ENCODE measurements around the gene MICALL2.

The MICALL2 gene

GRCh38 chr7:1480670-1481069, 21.4 kb upstream of the MICALL2 start:
- TF ChIP-seq CTCF (IDR thresholded peaks at IDR 0.05; ENCODE audit: low read depth, low read length, missing control alignments) = no peak
- H3K4me3 ChIP-seq (ENCODE audit: low read depth, low read length) = no peak overlapping the region
- in situ Hi-C loops (cut with HindIII; ENCODE audit: low sequenced_read_pairs) = no loop called here
- no peak for DNase-seq (ENCODE audit: low read depth)

GRCh38 chr7:1479287-1479686, 20.0 kb upstream of the MICALL2 start:
- no peak for DNase-seq (ENCODE audit: low read depth)
- in situ Hi-C loops (cut with HindIII; ENCODE audit: low sequenced_read_pairs) = no loop called here
- no peak overlapping the region for H3K4me3 ChIP-seq (ENCODE audit: low read depth, low read length)
- TF ChIP-seq CTCF (IDR thresholded peaks at IDR 0.05; ENCODE audit: low read depth, low read length, missing control alignments) = no peak

GRCh38 chr7:1478480-1478879, 19.2 kb upstream of the MICALL2 start:
- in situ Hi-C loops (cut with HindIII; ENCODE audit: low sequenced_read_pairs) = no loop called here
- no peak overlapping the region for H3K4me3 ChIP-seq (ENCODE audit: low read depth, low read length)
- no peak for DNase-seq (ENCODE audit: low read depth)
- no peak for TF ChIP-seq CTCF (IDR thresholded peaks at IDR 0.05; ENCODE audit: low read depth, low read length, missing control alignments)

- no peak for DNase-seq (ENCODE audit: low read depth)
- no peak for TF ChIP-seq CTCF (IDR thresholded peaks at IDR 0.05; ENCODE audit: low read depth, low read length, missing control alignments)
- in situ Hi-C loops (cut with HindIII; ENCODE audit: low sequenced_read_pairs) = no loop called here
- H3K4me3 ChIP-seq (ENCODE audit: low read depth, low read length) = no peak overlapping the region
Measured at GRCh38 chr7:1476859-1477258, 17.6 kb upstream of the MICALL2 start.

GRCh38 chr7:1475991-1476390, 16.7 kb upstream of the MICALL2 start:
- no peak for DNase-seq (ENCODE audit: low read depth)
- H3K4me3 ChIP-seq (ENCODE audit: low read depth, low read length) = no peak overlapping the region
- in situ Hi-C loops (cut with HindIII; ENCODE audit: low sequenced_read_pairs) = no loop called here
- no peak for TF ChIP-seq CTCF (IDR thresholded peaks at IDR 0.05; ENCODE audit: low read depth, low read length, missing control alignments)

GRCh38 chr7:1475393-1475792, 16.1 kb upstream of the MICALL2 start:
- TF ChIP-seq CTCF (IDR thresholded peaks at IDR 0.05; ENCODE audit: low read depth, low read length, missing control alignments) = no peak
- in situ Hi-C loops (cut with HindIII; ENCODE audit: low sequenced_read_pairs) = no loop called here

GRCh38 chr7:1474736-1475135, 15.5 kb upstream of the MICALL2 start:
- no peak for TF ChIP-seq CTCF (IDR thresholded peaks at IDR 0.05; ENCODE audit: low read depth, low read length, missing control alignments)
- no peak for DNase-seq (ENCODE audit: low read depth)
- no peak overlapping the region for H3K4me3 ChIP-seq (ENCODE audit: low read depth, low read length)
- in situ Hi-C loops (cut with HindIII; ENCODE audit: low sequenced_read_pairs) = no loop called here

More at GRCh38 chr7:1475393-1475792, 16.1 kb upstream of the MICALL2 start:
- H3K4me3 ChIP-seq (ENCODE audit: low read depth, low read length) = no peak overlapping the region
- DNase-seq (ENCODE audit: low read depth) = no peak

All from astrocyte of the cerebellum (primary cell).